IMR-90 (cell line): ENCODE data around the gene PYDC1. TPM values are rescaled to one million over a fixed set of nuclear protein-coding genes. Genes with fewer than 3 reads are reported as not detected.

Experiments used
- ATAC-seq: fragments of 200-7000 bp; cut with Tn5 transposase; 2 replicates; pipeline ENCODE4 v1.9.1; 2020; ENCODE audit warnings: low read depth, mild to moderate bottlenecking, moderate library complexity
- BruUV-seq: library from RNA; stranded (reverse); fragments of 400-500 nt; replicated peaks from 2 replicates; lab custom pipeline; 2021; lab: Mats Ljungman, UMichigan
- CTCF ChIA-PET: fragments of 300-600 bp; formaldehyde crosslinking; extraction: SDS; loops from one replicate; lab custom pipeline; 2021; ENCODE audit warnings: antibody characterized with exemption; lab: Yijun Ruan, JAX
- POLR2A ChIA-PET: fragments of 300-600 bp; sonication (Branson Sonifier 250); formaldehyde crosslinking; loops from one replicate; lab custom pipeline; 2022; ENCODE audit warnings: antibody characterized with exemption; ENCODE audit not compliant: unreplicated experiment; lab: Charles Lee
- DNase-seq: peaks from one replicate; pipeline ENCODE4 v3.0.0; 2013
- H2AFZ ChIP-seq: replicated peaks from 2 replicates; pipeline ENCODE3; 2013; ENCODE audit warnings: low read length, mild to moderate bottlenecking; ENCODE audit not compliant: poor library complexity
- H2AK5ac ChIP-seq: 2 replicates; pipeline ENCODE4 v1.6.1; 2013; ENCODE audit warnings: low read depth, low read length, inconsistent platforms
- H2AK9ac ChIP-seq: replicated peaks from 2 replicates; pipeline ENCODE3; 2013; ENCODE audit warnings: mild to moderate bottlenecking, low read depth, low read length, moderate library complexity; ENCODE audit not compliant: poor library complexity
- H2BK120ac ChIP-seq: 2 replicates; pipeline ENCODE4 v1.6.1; 2013; ENCODE audit warnings: low read depth, low read length, inconsistent platforms
- H2BK15ac ChIP-seq: 3 replicates; pipeline ENCODE4 v1.6.1; 2013; ENCODE audit warnings: low read depth, low read length, inconsistent platforms
- H2BK20ac ChIP-seq: 2 replicates; pipeline ENCODE4 v1.6.1; 2013; ENCODE audit warnings: low read depth, mild to moderate bottlenecking, inconsistent platforms, low read length, moderate library complexity
- H2BK5ac ChIP-seq: 2 replicates; pipeline ENCODE4 v1.6.1; 2013; ENCODE audit warnings: mild to moderate bottlenecking, low read depth, low read length, inconsistent platforms; ENCODE audit not compliant: poor library complexity, severe bottlenecking
- H3K14ac ChIP-seq: replicated peaks from 2 replicates; pipeline ENCODE4 v1.6.1; 2013; ENCODE audit warnings: low read depth, low read length, inconsistent platforms
- H3K18ac ChIP-seq: 2 replicates; pipeline ENCODE4 v1.6.1; 2013; ENCODE audit warnings: low read depth, low read length, control low read depth
- H3K23ac ChIP-seq: 2 replicates; pipeline ENCODE4 v1.6.1; 2013; ENCODE audit warnings: low read depth, low read length, inconsistent platforms
- H3K27ac ChIP-seq: 2 replicates; pipeline ENCODE4 v1.5.1; 2013; ENCODE audit warnings: mild to moderate bottlenecking, control low read depth, low read length; ENCODE audit not compliant: insufficient read depth
- H3K27me3 ChIP-seq: 2 replicates; pipeline ENCODE4 v1.6.1; 2013; ENCODE audit warnings: low read length; ENCODE audit not compliant: control insufficient read depth, insufficient read depth
- H3K36me3 ChIP-seq: 2 replicates; pipeline ENCODE4 v1.6.1; 2013; ENCODE audit warnings: low read length, mixed read lengths; ENCODE audit not compliant: control insufficient read depth, insufficient read depth
- H3K4ac ChIP-seq: 2 replicates; pipeline ENCODE4 v1.6.1; 2013; ENCODE audit warnings: low read depth, low read length, inconsistent platforms
- H3K4me1 ChIP-seq: 2 replicates; pipeline ENCODE4 v1.6.1; 2013; ENCODE audit warnings: low read length, mixed read lengths; ENCODE audit not compliant: control insufficient read depth, insufficient read depth
- H3K4me2 ChIP-seq: 2 replicates; pipeline ENCODE4 v1.6.1; 2013; ENCODE audit warnings: low read depth, mild to moderate bottlenecking, control low read depth, low read length, moderate library complexity
- H3K4me3 ChIP-seq: 2 replicates; pipeline ENCODE4 v1.5.1; 2013; ENCODE audit warnings: low read depth, mild to moderate bottlenecking, control low read depth, low read length, moderate library complexity; ENCODE audit not compliant: insufficient read depth
- H3K56ac ChIP-seq: 2 replicates; pipeline ENCODE4 v1.6.1; 2013; ENCODE audit warnings: low read length, inconsistent platforms; ENCODE audit not compliant: insufficient read depth; ENCODE audit errors: extremely low read depth
- H3K79me1 ChIP-seq, 2 experiments: 2 replicates each; pipeline ENCODE4 v1.6.1; 2013; ENCODE audit warnings: low read length in 2 of 2, inconsistent platforms in 1 of 2, low read depth in 1 of 2
- H3K9ac ChIP-seq: 2 replicates; pipeline ENCODE4 v1.6.1; 2013; ENCODE audit warnings: low read depth, low read length, control low read depth
- H3K9me1 ChIP-seq: 2 replicates; pipeline ENCODE4 v1.6.1; 2013; ENCODE audit warnings: low read length, inconsistent platforms; ENCODE audit not compliant: insufficient read depth
- H3K9me3 ChIP-seq: 2 replicates; pipeline ENCODE4 v1.6.1; 2013; ENCODE audit warnings: low read length; ENCODE audit not compliant: control insufficient read depth, insufficient read depth
- H4K20me1 ChIP-seq: 2 replicates; pipeline ENCODE4 v1.6.1; 2013; ENCODE audit warnings: low read length, inconsistent platforms; ENCODE audit not compliant: insufficient read depth
- H4K5ac ChIP-seq: 2 replicates; pipeline ENCODE4 v1.6.1; 2013; ENCODE audit warnings: mild to moderate bottlenecking, low read depth, low read length, control low read depth
- H4K8ac ChIP-seq, 2 experiments: 2 replicates each; pipeline ENCODE4 v1.6.1; 2013; ENCODE audit warnings: low read depth in 2 of 2, low read length in 2 of 2, control low read depth in 1 of 2, inconsistent platforms in 1 of 2
- H4K91ac ChIP-seq: 2 replicates; pipeline ENCODE4 v1.6.1; 2013; ENCODE audit warnings: low read depth, low read length, inconsistent platforms; ENCODE audit not compliant: insufficient read depth
- BHLHE40 ChIP-seq: fragments of 150-350 bp; IDR thresholded peaks from 2 replicates; pipeline ENCODE4 v1.6.1; 2016; ENCODE audit warnings: mild to moderate bottlenecking, low read depth, low read length
- CEBPB ChIP-seq: IDR thresholded peaks from 2 replicates; pipeline ENCODE4 v1.6.1; 2012; ENCODE audit warnings: low read depth, low read length, improper control_type of control experiment
- CHD1 ChIP-seq: IDR thresholded peaks from 2 replicates; pipeline ENCODE4 v1.6.1; 2012; ENCODE audit warnings: low read depth, low read length, improper control_type of control experiment
- ELK1 ChIP-seq: fragments of 150-350 bp; IDR thresholded peaks from 2 replicates; pipeline ENCODE4 v1.6.1; 2016; ENCODE audit warnings: low read depth, mild to moderate bottlenecking, low read length, moderate library complexity, borderline replicate concordance
- FOS ChIP-seq: fragments of 150-350 bp; IDR thresholded peaks from 2 replicates; pipeline ENCODE4 v1.6.1; 2016; ENCODE audit warnings: low read depth, low read length
- MAZ ChIP-seq: IDR thresholded peaks from 2 replicates; pipeline ENCODE4 v1.6.1; 2012; ENCODE audit warnings: low read depth, mild to moderate bottlenecking, low read length, improper control_type of control experiment, moderate library complexity, borderline replicate concordance
- NFE2L2 ChIP-seq: fragments of 150-350 bp; IDR thresholded peaks from 2 replicates; pipeline ENCODE4 v1.6.1; 2016; ENCODE audit warnings: low read depth, mild to moderate bottlenecking, low read length
- POLR2A ChIP-seq: IDR thresholded peaks from 2 replicates; pipeline ENCODE4 v1.6.1; 2012; ENCODE audit warnings: mild to moderate bottlenecking, low read depth, low read length
- RAD21 ChIP-seq: IDR thresholded peaks from 2 replicates; pipeline ENCODE4 v1.6.1; 2012; ENCODE audit warnings: low read length, improper control_type of control experiment
- RCOR1 ChIP-seq: IDR thresholded peaks from 2 replicates; pipeline ENCODE4 v1.6.1; 2012; ENCODE audit warnings: mild to moderate bottlenecking, low read length, improper control_type of control experiment; ENCODE audit not compliant: insufficient replicate concordance
- RFX5 ChIP-seq: IDR thresholded peaks from 2 replicates; pipeline ENCODE4 v1.8.0; 2012; ENCODE audit warnings: low read depth, mild to moderate bottlenecking, low read length, moderate library complexity
- SMC3 ChIP-seq: fragments of 150-350 bp; IDR thresholded peaks from 2 replicates; pipeline ENCODE4 v1.6.1; 2016; ENCODE audit warnings: low read depth, mild to moderate bottlenecking, antibody characterized with exemption, low read length, moderate library complexity
- WGBS, 2 experiments: methylation state at CpG; one replicate each; pipeline versions ENCODE4 v1.1.5 to v1.1.7; 2013; ENCODE audit warnings: missing lambda C conversion rate in 2 of 2; ENCODE audit not compliant: insufficient read length in 1 of 2; ENCODE audit errors: extremely low coverage in 2 of 2; 5-methylcytosine and 5-hydroxymethylcytosine counted together
- dilution Hi-C: fragments of 300-500 bp; cut with HindIII; formaldehyde crosslinking; loops from one replicate; pipeline ENCODE4 v1.14.3; 2018; ENCODE audit warnings: low sequenced_read_pairs; ENCODE audit not compliant: unreplicated experiment
- in situ Hi-C: fragments of 300-500 bp; cut with MboI; formaldehyde crosslinking; loops from 3 replicates; pipeline ENCODE4 v1.14.3; 2019; ENCODE audit warnings: low sequenced_read_pairs, inconsistent platforms, mixed read lengths
- intact Hi-C: fragments of 100-400 bp; cut with micrococcal nuclease; formaldehyde crosslinking; loops from 2 replicates; pipeline ENCODE4 v1.10.0; 2022
- polyA plus RNA-seq, 3 experiments: library from polyadenylated mRNA; depleted of rRNA; stranded (reverse); fragments of >200 nt; gene quantifications; 2 replicates each; pipeline ENCODE4 v1.2.3, GENCODE V29; 2012; ENCODE audit warnings: low replicate concordance in 1 of 3
- total RNA-seq: library from RNA; depleted of rRNA; stranded (reverse); fragments of >200 nt; gene quantifications from 2 replicates; pipeline ENCODE4 v1.2.3, GENCODE V29; 2012
- TF ChIP-seq, protein P1 (sequence below): conservative IDR thresholded peaks from 2 replicates; pipeline ENCODE4 v1.5.1; 2012; ENCODE audit warnings: mild to moderate bottlenecking, low read depth, low read length, improper control_type of control experiment

The PYDC1 gene
- total and polyA plus RNA-seq, 2 of the 4 experiments (the other 2 are of a cell fraction), result not detected

GRCh38 chr16:31192856-31193642 is 23.9 kb downstream of the PYDC1 start (continued):
- no peak for TF ChIP-seq MAZ

DNA sequence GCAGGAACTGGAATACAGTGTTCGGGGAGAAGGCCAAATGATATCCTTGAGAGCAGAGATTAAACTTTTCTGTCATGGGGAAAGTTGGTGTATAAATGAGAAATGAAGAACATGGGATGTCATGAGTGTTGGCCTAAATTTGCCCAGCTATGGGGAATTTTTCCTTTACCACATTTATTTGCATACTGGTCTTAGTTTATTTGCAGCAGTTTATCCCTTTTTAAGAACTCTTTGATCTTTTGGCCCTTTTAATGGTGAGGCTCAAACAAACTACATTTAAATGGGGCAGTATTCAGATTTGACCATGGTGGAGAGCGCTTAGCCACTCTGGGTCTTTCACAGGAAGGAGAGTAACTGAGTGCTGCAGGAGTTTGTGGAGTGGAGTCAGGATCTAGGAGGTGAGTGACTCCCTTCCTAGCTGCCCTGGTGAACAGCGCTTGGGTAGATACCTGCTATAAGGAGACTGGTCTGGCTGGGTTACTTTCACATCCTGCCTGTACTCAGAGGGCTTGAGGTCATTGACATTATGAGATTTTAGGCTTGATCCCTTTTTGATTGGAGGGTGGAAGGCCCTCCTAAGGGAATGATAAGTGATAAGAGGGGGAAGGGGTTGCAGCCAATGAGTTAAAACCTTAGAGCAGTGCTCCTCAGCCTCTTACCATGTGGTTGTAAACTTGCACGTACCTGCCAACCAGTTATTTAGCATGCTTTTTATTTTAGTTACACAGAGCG is 25.1 kb downstream of the PYDC1 start:
- no peaks in the 10 kb centered on the region for H3K9me3 ChIP-seq
- no peak overlapping the region for H3K56ac ChIP-seq
- H3K4me3 ChIP-seq, result no peak overlapping the region
- H2AK9ac ChIP-seq, result no peak overlapping the region
- peaks cover 7% of the 10 kb centered on the region; the same call in 1 of the 2 replicates for H3K9me1 ChIP-seq
- H3K27ac ChIP-seq, result no peak overlapping the region
- no peak overlapping the region for H2BK120ac ChIP-seq
- H4K8ac ChIP-seq, result no peak overlapping the region
- no peak overlapping the region for H3K4ac ChIP-seq
- BruUV-seq, result no TSS peak
- H3K79me1 ChIP-seq, result peaks cover 64 to 86% of the 10 kb centered on the region in 2 experiments
- POLR2A ChIA-PET, result no interaction called here
- no peak overlapping the region for H2BK5ac ChIP-seq
- no peak overlapping the region for H4K5ac ChIP-seq
- H4K20me1 ChIP-seq, result peaks cover 90% of the 10 kb centered on the region
- peaks cover 90% of the 10 kb centered on the region for H3K36me3 ChIP-seq
- no peak overlapping the region for H2BK20ac ChIP-seq
- no peaks in the 10 kb centered on the region for H3K4me1 ChIP-seq
- H3K23ac ChIP-seq, result no peak overlapping the region
- no peak overlapping the region for H4K91ac ChIP-seq
- H3K4me2 ChIP-seq, result no peak overlapping the region
- ATAC-seq (no peak), DNase-seq (no peak)
- dilution Hi-C loops (no loop called here), intact Hi-C loops (no loop called here), in situ Hi-C loops (loop anchor here (10.0 kb wide), 1 partner anchor 683 kb away; the partner anchor contains the start of gene ZNF267)
- no peak overlapping the region for H2AK5ac ChIP-seq
- no CpG with 5 or more reads among the region's 5 CpGs for WGBS, 2 experiments
- no peak overlapping the region for H2BK15ac ChIP-seq
- H3K27me3 ChIP-seq, result no peaks in the 10 kb centered on the region
- H2AFZ ChIP-seq, result no peak overlapping the region
- H3K14ac ChIP-seq, result no peak overlapping the region
- CTCF ChIA-PET, result no interaction called here
- no peak overlapping the region for H3K9ac ChIP-seq
- no peak overlapping the region for H3K18ac ChIP-seq
- no peak for TF ChIP-seq NFE2L2
- TF ChIP-seq MAZ, result no peak
- no peak for TF ChIP-seq BHLHE40
- TF ChIP-seq POLR2A, result no peak
- TF ChIP-seq, protein P1, sequence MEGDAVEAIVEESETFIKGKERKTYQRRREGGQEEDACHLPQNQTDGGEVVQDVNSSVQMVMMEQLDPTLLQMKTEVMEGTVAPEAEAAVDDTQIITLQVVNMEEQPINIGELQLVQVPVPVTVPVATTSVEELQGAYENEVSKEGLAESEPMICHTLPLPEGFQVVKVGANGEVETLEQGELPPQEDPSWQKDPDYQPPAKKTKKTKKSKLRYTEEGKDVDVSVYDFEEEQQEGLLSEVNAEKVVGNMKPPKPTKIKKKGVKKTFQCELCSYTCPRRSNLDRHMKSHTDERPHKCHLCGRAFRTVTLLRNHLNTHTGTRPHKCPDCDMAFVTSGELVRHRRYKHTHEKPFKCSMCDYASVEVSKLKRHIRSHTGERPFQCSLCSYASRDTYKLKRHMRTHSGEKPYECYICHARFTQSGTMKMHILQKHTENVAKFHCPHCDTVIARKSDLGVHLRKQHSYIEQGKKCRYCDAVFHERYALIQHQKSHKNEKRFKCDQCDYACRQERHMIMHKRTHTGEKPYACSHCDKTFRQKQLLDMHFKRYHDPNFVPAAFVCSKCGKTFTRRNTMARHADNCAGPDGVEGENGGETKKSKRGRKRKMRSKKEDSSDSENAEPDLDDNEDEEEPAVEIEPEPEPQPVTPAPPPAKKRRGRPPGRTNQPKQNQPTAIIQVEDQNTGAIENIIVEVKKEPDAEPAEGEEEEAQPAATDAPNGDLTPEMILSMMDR, result no peak
- TF ChIP-seq ELK1, result no peak
- TF ChIP-seq SMC3, result no peak
- no peak for TF ChIP-seq CEBPB
- TF ChIP-seq CHD1, result no peak
- no peak for TF ChIP-seq RFX5
- TF ChIP-seq RCOR1, result no peak
- no peak for TF ChIP-seq FOS
- TF ChIP-seq RAD21, result no peak
